ENCODE data around the gene SRRM1. TPM values are rescaled to one million over a fixed set of nuclear protein-coding genes. Genes with fewer than 3 reads are reported as not detected.

SRRM1 gene
- total and polyA plus RNA-seq, 2 donors (not counting 3 experiments of a cell fraction or from before 2014, with no cell fraction given): 39.7 to 163 TPM

- Histone ChIP-seq H3K4me1 (ENCODE audit: control insufficient read depth, extremely low read depth, insufficient read depth, low read length) (peaks cover 16% of the 10 kb centered on the region), H3K27ac (ENCODE audit: insufficient read depth, low read depth, low read length) (no peak overlapping the region), H3K79me2 (ENCODE audit: control insufficient read depth, insufficient read depth, low read length) (no peaks in the 10 kb centered on the region), H3K9ac (replicated peaks; ENCODE audit: extremely low read depth, insufficient read depth, low read length) (no peak overlapping the region), H3K36me3 (ENCODE audit: control insufficient read depth in 2 of 2, extremely low read depth in 1 of 2, insufficient read depth in 2 of 2, low read length in 2 of 2) (no peaks in the 10 kb centered on the region), H3K4me3 (replicated peaks in 1 of 3; ENCODE audit: insufficient read depth in 1 of 3, low read depth in 1 of 3, low read length in 3 of 3) (no peak overlapping the region), H3K4me2 (ENCODE audit: insufficient read depth, low read length) (no peak overlapping the region), H4K20me1 (replicated peaks; ENCODE audit: control insufficient read depth, extremely low read depth, insufficient read depth, low read length) (no peaks in the 10 kb centered on the region), H3K9me3 (replicated peaks; ENCODE audit: control insufficient read depth, insufficient read depth, low read length) (no peaks in the 10 kb centered on the region), H2AFZ (ENCODE audit: low read depth, low read length) (peak overlapping the region; percentile 58), H3K27me3 (ENCODE audit: control insufficient read depth in 2 of 2, insufficient read depth in 2 of 2, low read length in 2 of 2) (no peaks in the 10 kb centered on the region), H3K9me1 (replicated peaks; ENCODE audit: control insufficient read depth, extremely low read depth, insufficient read depth, low read length) (no peaks in the 10 kb centered on the region)
- DNase-seq (ENCODE audit: low read depth, low spot score) (no peak), FAIRE-seq (no peak)
- ChIA-PET CTCF (interaction anchor here (0.8 to 2.0 kb wide), 2 partner anchors 29 to 121 kb away, joined by 3 to 7 read pairs; no protein-coding TSS in a partner anchor), POLR2A (no interaction called here)
- intact Hi-C loops (cut with micrococcal nuclease): no loop called here
- BruUV-seq (replicated peaks): no TSS peak
- TF ChIP-seq GATA2 (IDR thresholded peaks at IDR 0.05; ENCODE audit: insufficient read depth, insufficient read length, low read depth, low read length) (no peak), POLR2AphosphoS5 (IDR thresholded peaks at IDR 0.05; ENCODE audit: insufficient read depth, low read depth, low read length) (no peak), EZH2 (IDR thresholded peaks at IDR 0.05; ENCODE audit: borderline replicate concordance, low read depth, low read length, severe bottlenecking) (no peak), FOS (IDR thresholded peaks at IDR 0.05; ENCODE audit: borderline replicate concordance, insufficient read depth, low read length) (no peak), MYC (IDR thresholded peaks at IDR 0.05; ENCODE audit: low read depth, low read length) (no peak), JUN (IDR thresholded peaks at IDR 0.05; ENCODE audit: borderline replicate concordance, insufficient read depth, insufficient read length, low read depth) (no peak), POLR2A (IDR thresholded peaks at IDR 0.05; ENCODE audit: low read depth, low read length) (no peak), CTCF (IDR thresholded peaks at IDR 0.05; ENCODE audit: extremely low read depth in 1 of 2, insufficient read depth in 1 of 2, low read depth in 1 of 2, low read length in 2 of 2) (no peak), MAX (IDR thresholded peaks at IDR 0.05; ENCODE audit: insufficient read depth, insufficient read length) (no peak)
- dilution Hi-C loops (cut with MboI; ENCODE audit: extremely low pct_ligation_motif_present, low sequenced_read_pairs): no loop called here
Observed at GRCh38 chr1:24709791-24710441, 66.8 kb downstream of the SRRM1 start.

All from endothelial cell of umbilical vein (primary cell).